Inflammatory macrophage (primary cell): ENCODE measurements around the gene CASP10.
"Not testable (repeated sequence)": the region's sequence is repeated elsewhere in the genome, so short reads cannot be mapped to it uniquely, and the experiment has no call there.

Experiments
- DNase-seq, 2 donors: peaks; one replicate each; pipeline ENCODE4 v3.0.0-alpha.2; 2020 to 2022
- total RNA-seq, 18 experiments: gene quantifications; one replicate each; lab custom pipeline; 2026; ENCODE audit warnings: mixed read lengths in 6 of 18, inconsistent platforms in 2 of 18; lab: John Stamatoyannopoulos, UW

Gene CASP10
- 39.1 to 124 (median 53.1) reads per million in 18 experiments for total RNA-seq

GRCh38 chr2:201182650-201183364 is at the start of gene CASP10:
CASP10 (plus strand) TSS chr2:201183141; CDS start chr2:201185778, 2,637 bp downstream.
- peak; percentile 81 to 82 for DNase-seq

DNA sequence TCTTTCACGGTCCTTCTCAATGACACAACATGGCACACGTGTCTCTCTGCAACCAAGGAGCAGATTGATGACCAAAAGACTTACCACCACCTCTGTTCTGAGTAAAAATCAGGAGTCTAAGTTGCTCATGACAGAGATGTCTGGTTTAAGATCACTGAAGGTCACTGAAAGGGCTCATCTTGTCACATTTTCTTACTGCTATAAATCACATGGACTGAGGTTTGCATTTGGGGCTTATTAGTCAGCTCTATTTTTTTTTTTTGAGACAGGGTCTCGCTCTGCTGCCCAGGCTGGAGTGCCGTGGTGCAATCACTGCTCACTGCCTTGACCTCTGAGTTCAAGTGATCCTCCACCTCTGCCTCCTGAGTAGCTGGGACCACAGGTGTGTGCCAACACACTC is 47.6 kb upstream of the CASP10 start:
- peak in 1 of 2 donors; percentile 37 for DNase-seq

DNA sequence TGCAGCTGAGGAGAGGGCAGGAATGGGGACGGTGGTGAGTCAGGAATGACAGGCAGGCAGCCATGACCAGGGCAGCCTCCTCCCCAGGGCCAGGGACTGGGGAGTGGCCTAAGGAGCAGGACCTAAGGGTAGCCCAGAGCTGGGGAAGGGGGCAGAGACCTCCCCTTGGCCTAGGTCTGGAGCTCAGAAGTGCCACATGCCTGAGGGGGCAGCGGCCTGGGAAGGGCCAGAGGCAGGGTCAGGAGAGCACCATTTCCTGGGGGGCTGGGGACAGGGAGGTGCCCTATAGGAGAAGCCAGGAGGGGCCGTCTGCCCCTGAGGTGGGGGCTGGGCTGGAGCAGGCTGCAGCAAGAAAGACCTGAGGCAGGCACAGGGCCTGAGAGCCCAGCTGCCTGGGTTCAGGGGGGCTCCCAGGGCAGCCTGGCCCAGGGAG is 46.0 kb upstream of the CASP10 start:
- DNase-seq: no peak

GRCh38 chr2:201137505-201138400 is 45.2 kb upstream of the CASP10 start:
- no peak for DNase-seq

GRCh38 chr2:201138401-201138970 is 44.5 kb upstream of the CASP10 start:
- no peak for DNase-seq

GRCh38 chr2:201138986-201139781 is 43.8 kb upstream of the CASP10 start:
- DNase-seq: not testable (repeated sequence)

DNA sequence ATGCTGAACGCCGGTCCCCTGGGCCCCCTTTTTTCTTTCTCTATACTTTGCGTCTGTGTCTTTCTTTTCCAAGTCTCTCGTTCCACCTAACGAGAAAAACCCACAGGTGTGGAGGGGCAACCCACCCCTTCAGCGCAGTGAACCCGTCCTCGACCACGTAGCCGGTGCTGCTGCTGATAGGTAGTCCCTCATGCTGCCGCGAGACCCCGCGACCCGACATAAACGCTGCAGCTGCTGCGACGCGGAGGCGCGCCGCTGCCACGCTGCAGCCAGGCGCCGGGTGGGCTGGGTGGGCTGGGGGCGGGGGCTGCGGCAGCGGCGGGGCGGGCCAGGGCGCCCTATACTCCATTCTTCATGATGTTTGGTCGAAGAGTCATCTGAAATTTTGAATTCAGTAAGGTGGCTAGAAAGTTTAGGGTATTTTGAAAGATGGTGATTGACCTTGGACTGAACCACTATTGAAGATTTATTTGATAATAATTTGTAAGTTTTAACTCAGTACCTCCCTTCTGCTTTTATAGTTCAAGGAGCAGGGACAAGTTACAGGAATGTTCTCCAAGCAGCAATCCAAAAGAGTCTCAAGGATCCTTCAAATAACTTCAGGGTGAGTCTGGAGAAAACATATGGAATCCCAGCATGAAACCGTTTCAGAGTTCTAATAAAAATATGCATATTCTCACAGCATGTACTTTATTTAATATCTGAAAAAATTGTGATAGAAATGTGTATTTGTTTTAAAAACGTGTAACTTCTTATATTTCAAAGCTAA is 42.9 kb upstream of the CASP10 start:
- DNase-seq: no peak

DNA sequence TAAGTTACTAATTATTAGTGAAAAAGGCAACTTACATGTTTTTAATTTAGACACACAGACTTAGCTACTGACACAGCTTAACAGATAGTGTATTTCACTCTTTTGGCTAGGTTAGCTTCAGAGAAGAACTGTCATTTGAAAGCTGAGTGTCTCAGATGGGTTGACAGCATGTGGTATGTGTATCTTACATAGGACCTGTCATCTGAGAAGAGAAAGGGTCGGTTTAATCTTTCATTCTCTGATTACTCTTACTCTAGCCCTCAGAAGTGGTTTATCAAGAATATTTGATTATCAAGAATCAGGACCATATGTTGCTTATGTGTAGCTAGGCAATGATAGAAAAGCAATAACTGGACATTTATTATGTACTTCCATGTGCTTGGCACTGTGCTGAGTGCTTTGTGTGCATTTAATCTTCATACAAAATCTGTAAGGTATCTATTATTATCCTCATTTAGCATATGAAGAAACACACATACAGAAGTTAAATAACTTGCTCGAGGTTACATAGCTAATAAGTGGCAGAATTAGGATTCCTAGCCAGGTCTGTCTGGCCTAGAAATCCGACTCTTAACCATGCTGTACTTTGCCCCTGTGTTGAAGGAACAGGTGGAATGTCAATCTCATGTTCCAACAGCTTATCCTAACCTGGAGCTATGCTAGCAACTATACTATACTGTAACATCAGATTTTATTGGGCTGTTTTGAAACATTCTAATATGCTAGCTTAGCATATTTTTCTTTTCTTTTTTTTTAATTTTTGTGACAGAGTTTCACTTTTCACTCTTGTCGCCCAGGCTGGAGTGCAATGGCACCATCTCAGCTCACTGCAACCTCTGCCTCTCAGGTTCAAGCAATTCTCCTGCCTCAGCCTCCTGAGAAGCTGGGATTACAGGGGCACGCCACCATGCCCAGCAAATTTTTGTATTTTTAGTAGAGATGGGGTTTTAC is 38.6 kb upstream of the CASP10 start:
- no peak for DNase-seq

DNA sequence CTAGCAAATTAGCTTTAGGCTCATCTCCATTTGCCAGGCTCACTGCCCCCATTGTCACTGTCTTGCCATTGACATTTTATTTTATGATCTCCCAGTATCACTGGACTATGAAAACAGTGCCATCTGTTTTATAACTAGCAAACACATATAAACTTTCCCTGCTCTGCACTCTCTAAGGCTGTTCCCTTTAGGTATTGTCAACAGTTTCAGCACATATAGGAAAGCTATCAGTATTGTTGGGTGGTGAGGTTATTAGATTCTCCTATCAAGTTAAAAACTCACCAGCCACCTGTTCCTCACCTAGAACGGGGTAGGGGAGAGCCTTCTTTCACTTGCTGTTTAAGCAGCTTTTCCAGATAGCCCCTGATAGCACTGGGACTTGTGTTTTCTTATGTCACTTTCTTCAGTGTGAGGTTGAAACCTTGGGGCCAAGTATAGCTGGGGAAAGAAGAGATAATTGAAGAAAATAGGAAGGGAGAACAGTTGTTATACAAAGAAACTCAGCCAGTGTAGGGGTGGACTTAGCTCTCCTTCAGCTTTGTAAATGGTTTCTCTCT is 34.4 kb upstream of the CASP10 start:
- DNase-seq: no peak

DNA sequence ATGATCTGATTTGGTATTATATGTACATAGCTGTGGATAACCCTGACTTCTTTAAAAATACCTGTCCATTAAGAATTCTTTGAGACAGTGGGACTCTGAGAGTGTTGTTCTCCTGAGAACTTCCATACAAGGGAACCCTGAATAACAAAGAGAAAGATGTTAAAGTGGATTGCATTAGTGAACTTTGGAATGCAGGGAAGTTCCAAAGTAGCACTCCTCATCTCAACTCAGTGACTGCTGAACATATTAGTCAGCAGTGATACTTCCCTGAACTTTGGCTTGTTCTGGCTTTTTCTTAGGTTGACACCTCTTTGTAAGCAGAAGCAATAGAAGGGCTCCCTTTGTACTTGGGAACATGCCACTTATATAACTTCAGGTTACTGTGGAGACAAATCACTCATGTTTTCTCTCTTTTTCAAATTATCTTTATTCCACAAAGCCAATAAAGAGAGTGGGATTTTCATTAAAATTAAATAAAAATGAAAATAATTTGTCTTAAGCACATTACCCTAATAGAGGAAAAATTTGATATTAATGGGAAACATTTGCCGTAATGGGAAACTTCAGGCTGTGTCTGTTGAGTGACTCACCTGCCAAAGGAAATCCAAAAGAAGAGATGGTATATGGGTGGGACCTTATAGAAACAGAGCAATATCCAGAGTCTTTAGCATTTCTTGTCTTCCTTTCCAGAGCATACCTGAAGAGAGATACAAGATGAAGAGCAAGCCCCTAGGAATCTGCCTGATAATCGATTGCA is 33.7 kb upstream of the CASP10 start:
- DNase-seq: peak; percentile 43 to 60

DNA sequence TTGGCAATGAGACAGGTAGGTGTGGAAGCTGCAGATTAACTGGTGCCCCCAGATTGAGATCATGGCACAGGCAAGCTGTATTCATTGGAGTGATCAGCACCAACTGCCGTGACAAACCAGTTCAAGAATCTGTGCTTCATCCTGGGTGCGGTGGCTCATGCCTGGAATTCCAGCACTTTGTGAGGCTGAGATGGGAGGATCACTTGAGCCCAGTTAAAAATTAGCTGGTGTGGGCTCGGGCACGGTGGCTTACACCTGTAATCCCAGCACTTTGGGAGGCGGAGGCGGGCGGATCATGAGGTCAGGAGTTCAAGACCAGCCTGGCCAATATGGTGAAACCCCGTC is 33.1 kb upstream of the CASP10 start:
- DNase-seq: not testable (repeated sequence)

- no peak for DNase-seq
Measured at GRCh38 chr2:201150454-201151020, 32.4 kb upstream of the CASP10 start.

DNA sequence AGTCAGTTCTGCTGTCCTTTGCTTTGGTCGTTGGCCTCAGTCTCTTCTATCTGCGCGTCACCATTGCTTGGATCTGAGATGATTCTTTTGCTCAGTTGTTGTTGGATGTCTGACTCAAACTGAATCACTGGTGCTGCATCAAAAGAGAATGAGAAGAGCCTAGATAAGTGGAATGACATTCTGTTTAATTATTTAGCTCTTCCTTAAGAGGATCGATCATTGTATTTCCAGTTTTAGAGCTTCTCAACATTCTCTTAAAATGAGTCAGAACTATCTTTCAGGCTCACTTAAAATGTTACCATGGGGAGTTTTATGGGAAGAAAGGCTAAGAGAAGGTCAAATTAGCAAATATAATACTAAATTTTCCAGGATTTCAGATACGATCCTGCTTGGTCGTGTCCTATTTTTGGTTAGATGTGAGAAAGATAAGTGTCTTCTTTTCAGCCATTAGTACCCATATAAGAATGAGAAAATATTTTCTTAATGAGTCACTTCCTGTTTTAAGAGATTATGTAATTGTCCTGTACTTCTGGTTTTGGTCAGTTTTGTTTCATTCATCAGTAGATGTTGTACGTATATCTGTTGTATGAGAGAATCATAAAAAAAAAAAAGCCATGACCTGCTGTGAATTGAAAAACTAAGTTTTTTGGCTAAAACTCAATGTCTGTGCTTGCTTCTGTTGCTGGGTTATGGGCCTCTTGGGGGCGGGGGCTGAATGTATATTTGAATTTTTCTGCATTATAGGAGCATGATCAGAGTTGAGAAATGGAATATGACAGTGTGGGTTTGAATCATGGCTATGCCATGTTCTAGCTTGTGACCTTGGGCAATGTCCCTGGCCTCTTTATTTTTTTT is 31.6 kb upstream of the CASP10 start:
- peak; percentile 53 to 88 for DNase-seq

DNA sequence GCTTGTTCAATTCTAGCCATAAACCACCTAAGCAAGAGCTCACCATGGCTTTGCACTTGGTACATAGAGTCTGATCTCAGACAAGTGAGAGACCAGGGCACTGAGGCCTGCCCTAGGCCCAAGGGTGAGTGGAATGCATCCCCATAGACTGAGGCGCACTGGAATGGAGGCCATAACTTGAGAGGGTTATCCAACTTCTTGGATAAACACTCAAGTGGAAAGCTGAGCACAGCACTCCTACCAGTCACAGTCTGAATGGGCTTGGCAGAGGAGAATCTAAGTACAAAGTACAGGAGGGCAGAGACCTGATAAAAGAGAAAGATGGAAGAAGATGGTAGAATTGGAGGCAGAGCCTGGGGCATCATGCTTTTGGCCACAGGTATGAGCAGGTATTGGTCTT is 30.4 kb upstream of the CASP10 start:
- DNase-seq: no peak

DNA sequence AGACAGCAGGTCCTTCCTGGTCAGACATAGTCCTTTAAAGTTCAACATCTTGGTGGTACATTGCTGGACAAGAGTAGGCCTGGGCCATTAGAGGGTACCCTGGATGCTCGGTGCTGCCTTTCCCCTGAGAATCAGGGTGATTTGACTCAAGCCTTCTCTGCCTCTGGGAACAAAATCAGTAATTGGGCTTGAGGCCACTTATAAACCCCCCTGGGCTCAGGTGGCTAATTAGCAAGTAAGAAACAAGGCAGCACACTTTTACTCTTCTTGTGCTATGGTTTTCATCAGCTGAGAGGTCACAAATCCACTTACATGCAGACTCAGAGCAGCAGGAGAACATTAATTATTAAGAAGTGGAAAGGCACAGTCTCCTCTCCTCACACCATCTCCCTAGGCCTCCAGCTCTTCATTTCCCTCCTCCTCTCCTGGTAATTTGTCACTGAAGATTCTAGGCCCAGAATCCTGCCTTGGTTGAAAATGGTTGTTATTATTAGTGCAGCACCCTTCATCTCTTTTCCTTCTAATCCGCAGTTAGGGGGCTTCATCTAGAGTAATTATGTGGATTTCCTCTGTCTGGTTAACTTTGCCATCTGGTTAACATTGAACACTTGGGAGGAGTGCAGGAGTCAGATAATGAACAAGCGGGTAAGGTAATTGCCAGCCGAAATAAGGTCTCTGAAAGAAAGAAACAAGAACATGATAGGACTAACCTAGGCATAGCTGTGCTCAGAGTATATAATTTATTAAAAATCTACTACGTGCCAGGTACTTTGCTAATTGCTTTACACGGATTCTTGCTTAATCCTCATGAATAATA is 29.7 kb upstream of the CASP10 start:
- DNase-seq: no peak

DNA sequence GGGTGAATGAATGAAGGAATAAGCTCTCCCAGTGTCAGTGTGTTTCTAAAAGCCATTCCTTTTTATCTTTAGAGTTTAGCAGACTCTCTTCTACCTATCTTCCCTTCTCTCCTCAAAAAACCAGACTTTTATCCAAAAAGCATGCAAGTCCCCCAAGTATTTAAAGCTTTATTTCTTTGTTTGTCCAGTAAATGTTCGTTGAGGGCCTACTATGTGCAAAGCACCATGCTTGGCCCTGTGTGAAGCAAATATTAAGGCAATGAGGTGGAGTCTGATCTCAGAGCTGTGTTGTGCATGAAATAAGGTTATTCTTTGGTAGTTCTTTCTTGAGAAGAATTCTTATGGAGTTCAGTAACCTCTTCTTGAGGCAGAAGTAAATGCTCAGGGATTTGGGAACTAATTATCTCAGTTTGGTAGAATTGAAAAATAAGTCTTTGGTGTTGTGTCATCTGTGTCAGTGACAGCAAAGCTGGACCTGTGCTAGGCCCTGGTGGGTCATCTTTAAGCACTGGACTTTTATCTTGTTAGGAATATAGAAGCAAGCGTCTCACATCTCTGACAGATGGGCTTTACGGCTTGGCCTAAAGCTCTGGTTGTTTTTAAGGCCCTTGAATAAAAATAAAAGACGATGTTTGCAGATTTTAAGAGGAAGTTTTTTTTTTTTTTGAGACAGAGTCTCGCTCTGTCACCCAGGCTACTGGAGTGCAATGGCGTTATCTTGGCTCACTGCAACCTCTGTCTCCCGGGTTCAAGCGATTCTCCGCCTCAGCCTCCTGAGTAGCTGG is 28.1 kb upstream of the CASP10 start:
- DNase-seq: peak; percentile 22 to 38
